ENCODE data around the gene MYT1. TPM values are rescaled to one million over a fixed set of nuclear protein-coding genes. Genes with fewer than 3 reads are reported as not detected.
A peak's percentile ranks its signal among the peaks of the same experiment; 100 is the strongest.

The MYT1 gene
- total and polyA plus RNA-seq, 2 of the 13 experiments (the other 11 are each of a cell fraction or from before 2014, with no cell fraction given), result 0.58 to 2.5 TPM

DNA sequence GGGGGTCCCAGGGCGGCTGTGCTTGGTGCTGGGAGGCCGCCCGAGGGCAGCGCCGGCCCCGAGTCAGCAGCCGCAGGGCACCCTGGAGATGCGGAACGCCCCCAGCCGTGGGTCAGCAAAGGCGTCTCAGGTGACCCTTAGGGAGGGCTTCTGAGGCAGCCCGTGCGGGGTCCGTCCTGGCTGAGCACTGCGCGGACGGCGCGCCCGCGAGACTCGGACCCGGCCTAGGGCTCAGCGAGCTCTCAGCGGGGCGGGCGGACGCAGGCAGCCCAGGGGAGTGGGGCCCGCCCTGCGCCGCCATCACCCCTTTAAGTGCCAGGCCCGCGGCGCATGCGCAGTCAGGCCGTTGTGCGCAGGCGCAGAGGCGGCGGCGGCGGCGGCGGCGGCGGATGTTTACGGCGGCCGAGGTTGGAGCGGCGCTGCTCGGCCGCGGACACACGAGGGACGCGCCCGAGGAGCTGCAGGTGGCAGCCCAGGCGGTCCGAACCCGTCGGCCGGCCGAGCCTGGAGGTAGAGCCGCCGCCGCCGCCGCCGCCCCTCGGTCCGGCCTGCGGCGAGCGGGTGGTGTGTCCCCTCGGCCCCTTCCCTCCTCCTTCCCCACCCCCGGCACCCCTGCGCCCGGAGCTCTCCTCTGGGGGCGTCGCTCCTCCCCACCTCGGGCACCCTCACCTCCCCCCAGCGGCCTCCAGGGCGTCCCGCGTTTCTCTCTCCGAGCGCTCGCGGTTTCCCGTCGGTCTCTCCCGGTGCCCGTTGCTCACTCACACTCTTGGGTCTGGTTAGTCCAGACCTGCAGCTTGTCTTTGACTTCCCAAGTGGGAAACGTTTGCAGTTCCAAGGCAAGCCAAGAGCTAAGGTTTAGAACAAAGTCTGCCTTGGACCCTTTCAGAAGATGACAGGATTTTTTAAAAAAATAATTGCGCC, 91.4 kb downstream of the MYT1 start, which contains the start of gene PCMTD2 (continued):
- TF ChIP-seq TCF12 (IDR thresholded peaks at IDR 0.05) (no peak), TCF12 (CRISPR knock-in tag; IDR thresholded peaks at IDR 0.05) (peak; percentile 81; the same call in 1 of the 2 replicates), ZNF709 (CRISPR knock-in tag; IDR thresholded peaks at IDR 0.05) (peak; percentile 94), ZNF780A (CRISPR knock-in tag; IDR thresholded peaks at IDR 0.05) (no peak), ZFP91 (CRISPR knock-in tag; IDR thresholded peaks at IDR 0.05; ENCODE audit: borderline replicate concordance) (peak; percentile 97), ZNF501 (CRISPR knock-in tag; IDR thresholded peaks at IDR 0.05) (peak; percentile 92; the same call in 1 of the 2 replicates), RBFOX2 (IDR thresholded peaks at IDR 0.05; ENCODE audit: low read depth, low read length) (peak; percentile 99), NR3C1 (CRISPR knock-in tag; IDR thresholded peaks at IDR 0.05) (peak; percentile 65; the same call in 1 of the 2 replicates), YEATS2 (CRISPR knock-in tag; IDR thresholded peaks at IDR 0.05; ENCODE audit: borderline replicate concordance) (peak; percentile 79), TRIM24 (CRISPR knock-in tag; IDR thresholded peaks at IDR 0.05) (no peak), ZNF44 (CRISPR knock-in tag; IDR thresholded peaks at IDR 0.05) (peak; percentile 68), BRCA1 (CRISPR knock-in tag; IDR thresholded peaks at IDR 0.05) (peak; percentile 39; the same call in 1 of the 2 replicates), SRY (CRISPR knock-in tag; IDR thresholded peaks at IDR 0.05) (peak; percentile 94; the same call in 1 of the 2 replicates), MED8 (CRISPR knock-in tag; IDR thresholded peaks at IDR 0.05; ENCODE audit: insufficient replicate concordance) (peak; percentile 75), MTERF4 (CRISPR knock-in tag; IDR thresholded peaks at IDR 0.05) (peak; percentile 98), POLR2G (IDR thresholded peaks at IDR 0.05; ENCODE audit: low read depth, low read length) (peak; percentile 97), RBM39 (IDR thresholded peaks at IDR 0.05; ENCODE audit: low read depth, low read length, poor library complexity, severe bottlenecking) (no peak), HOXA3 (CRISPR knock-in tag; IDR thresholded peaks at IDR 0.05) (peak; percentile 83; the same call in 1 of the 2 replicates), ZSCAN9 (CRISPR knock-in tag; IDR thresholded peaks at IDR 0.05; ENCODE audit: borderline replicate concordance) (peak; percentile 34; the same call in 1 of the 2 replicates), MAFG (CRISPR knock-in tag; IDR thresholded peaks at IDR 0.05) (no peak; the same call in 1 of the 2 replicates), NFATC3 (CRISPR knock-in tag; IDR thresholded peaks at IDR 0.05) (no peak), MAFK (conservative IDR thresholded peaks at IDR 0.05 in 1 of 2, IDR thresholded peaks at IDR 0.05 in 1 of 2; ENCODE audit: low read length in 2 of 2) (no peak), NBN (conservative IDR thresholded peaks at IDR 0.05) (no peak), NFYC (CRISPR knock-in tag; IDR thresholded peaks at IDR 0.05) (no peak; the same call in 1 of the 2 replicates), RCOR2 (CRISPR knock-in tag; IDR thresholded peaks at IDR 0.05) (no peak; the same call in 1 of the 2 replicates)
- TF ChIP-seq, protein P1, sequence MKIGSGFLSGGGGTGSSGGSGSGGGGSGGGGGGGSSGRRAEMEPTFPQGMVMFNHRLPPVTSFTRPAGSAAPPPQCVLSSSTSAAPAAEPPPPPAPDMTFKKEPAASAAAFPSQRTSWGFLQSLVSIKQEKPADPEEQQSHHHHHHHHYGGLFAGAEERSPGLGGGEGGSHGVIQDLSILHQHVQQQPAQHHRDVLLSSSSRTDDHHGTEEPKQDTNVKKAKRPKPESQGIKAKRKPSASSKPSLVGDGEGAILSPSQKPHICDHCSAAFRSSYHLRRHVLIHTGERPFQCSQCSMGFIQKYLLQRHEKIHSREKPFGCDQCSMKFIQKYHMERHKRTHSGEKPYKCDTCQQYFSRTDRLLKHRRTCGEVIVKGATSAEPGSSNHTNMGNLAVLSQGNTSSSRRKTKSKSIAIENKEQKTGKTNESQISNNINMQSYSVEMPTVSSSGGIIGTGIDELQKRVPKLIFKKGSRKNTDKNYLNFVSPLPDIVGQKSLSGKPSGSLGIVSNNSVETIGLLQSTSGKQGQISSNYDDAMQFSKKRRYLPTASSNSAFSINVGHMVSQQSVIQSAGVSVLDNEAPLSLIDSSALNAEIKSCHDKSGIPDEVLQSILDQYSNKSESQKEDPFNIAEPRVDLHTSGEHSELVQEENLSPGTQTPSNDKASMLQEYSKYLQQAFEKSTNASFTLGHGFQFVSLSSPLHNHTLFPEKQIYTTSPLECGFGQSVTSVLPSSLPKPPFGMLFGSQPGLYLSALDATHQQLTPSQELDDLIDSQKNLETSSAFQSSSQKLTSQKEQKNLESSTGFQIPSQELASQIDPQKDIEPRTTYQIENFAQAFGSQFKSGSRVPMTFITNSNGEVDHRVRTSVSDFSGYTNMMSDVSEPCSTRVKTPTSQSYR (CRISPR knock-in tag; IDR thresholded peaks at IDR 0.05; ENCODE audit: borderline replicate concordance), result peak; percentile 37; the same call in 1 of the 2 replicates

Measured in HepG2 (cell line).